Mesendoderm (in vitro differentiated cells): Measurements from ENCODE around the gene FEM1C. TPM values are rescaled to one million over a fixed set of nuclear protein-coding genes. Genes with fewer than 3 reads are reported as not detected.

Experiments used
- small RNA-seq: library from polyadenylated mRNA; stranded (forward); fragments of <200 nt; extraction: miRNeasy Mini kit (QIAGEN cat#:217004); gene quantifications from one replicate; pipeline ENCODE3, GENCODE V24; 2013; ENCODE audit not compliant: insufficient read depth

The FEM1C gene

Small RNAs within 50 kb of the gene (small RNA-seq; reads per million reads assigned to genes)
- gene AC008628.1 (not detected), gene AC008628.2 (not detected)
